Trophoblast cell (in vitro differentiated cells and primary cell): Measurements from ENCODE around the gene USP9X.
A peak's percentile ranks its signal among the peaks of the same experiment; 100 is the strongest.
"Not testable (repeated sequence)": the region's sequence is repeated elsewhere in the genome, so short reads cannot be mapped to it uniquely, and the experiment has no call there.

Experiments used
- DNase-seq, 2 donors: peaks; one replicate each; pipeline ENCODE4 v3.0.0-alpha.2; 2016
- H2AFZ ChIP-seq: 2 replicates; pipeline ENCODE4 v1.6.1; 2013; ENCODE audit warnings: low read length, moderate library complexity, mild to moderate bottlenecking; ENCODE audit not compliant: insufficient read depth, poor library complexity
- H2AK5ac ChIP-seq: 2 replicates; pipeline ENCODE4 v1.6.1; 2013; ENCODE audit warnings: mild to moderate bottlenecking, low read length
- H2BK120ac ChIP-seq: 2 replicates; pipeline ENCODE4 v1.6.1; 2013; ENCODE audit warnings: low read length, mild to moderate bottlenecking, moderate library complexity; ENCODE audit not compliant: insufficient read depth, poor library complexity
- H2BK12ac ChIP-seq: 2 replicates; pipeline ENCODE4 v1.6.1; 2013; ENCODE audit warnings: mild to moderate bottlenecking, low read length, moderate library complexity
- H2BK5ac ChIP-seq: 2 replicates; pipeline ENCODE4 v1.6.1; 2013; ENCODE audit warnings: low read length, low read depth, moderate library complexity, mild to moderate bottlenecking; ENCODE audit not compliant: poor library complexity
- H3K14ac ChIP-seq: 2 replicates; pipeline ENCODE4 v1.6.1; 2013; ENCODE audit warnings: mild to moderate bottlenecking, low read length
- H3K18ac ChIP-seq: 2 replicates; pipeline ENCODE4 v1.6.1; 2013; ENCODE audit warnings: mild to moderate bottlenecking, low read length
- H3K23ac ChIP-seq: 2 replicates; pipeline ENCODE4 v1.6.1; 2013; ENCODE audit warnings: low read length
- H3K27ac ChIP-seq: 2 replicates; pipeline ENCODE4 v1.5.1; 2013; ENCODE audit warnings: low read depth, mild to moderate bottlenecking, inconsistent platforms, low read length, moderate library complexity
- H3K27me3 ChIP-seq: 2 replicates; pipeline ENCODE4 v1.6.1; 2013; ENCODE audit warnings: inconsistent platforms, mild to moderate bottlenecking, low read length, moderate library complexity; ENCODE audit not compliant: insufficient read depth
- H3K36me3 ChIP-seq, 2 experiments: 1 replicate in 1 of 2; 2 replicates in 1 of 2; pipeline ENCODE4 v1.6.1; 2013; ENCODE audit warnings: low read length in 2 of 2, mild to moderate bottlenecking in 2 of 2, moderate library complexity in 1 of 2; ENCODE audit not compliant: insufficient read depth in 2 of 2, control insufficient read depth in 1 of 2
- H3K4ac ChIP-seq: 2 replicates; pipeline ENCODE4 v1.6.1; 2013; ENCODE audit warnings: low read depth, mild to moderate bottlenecking, low read length, moderate library complexity
- H3K4me1 ChIP-seq, 2 experiments: 1 replicate in 1 of 2; 2 replicates in 1 of 2; pipeline ENCODE4 v1.6.1; 2013; ENCODE audit warnings: low read length in 2 of 2, mild to moderate bottlenecking in 2 of 2, moderate library complexity in 1 of 2; ENCODE audit not compliant: insufficient read depth in 2 of 2, control insufficient read depth in 1 of 2
- H3K4me2 ChIP-seq: 2 replicates; pipeline ENCODE4 v1.6.1; 2013; ENCODE audit warnings: inconsistent platforms, mild to moderate bottlenecking, low read length, moderate library complexity
- H3K4me3 ChIP-seq: 2 replicates; pipeline ENCODE4 v1.5.1; 2013; ENCODE audit warnings: mild to moderate bottlenecking, low read depth, low read length, inconsistent platforms
- H3K79me1 ChIP-seq: one replicate; pipeline ENCODE4 v1.6.1; 2013; ENCODE audit warnings: low read length
- H3K79me2 ChIP-seq: 2 replicates; pipeline ENCODE4 v1.6.1; 2013; ENCODE audit warnings: low read length, mild to moderate bottlenecking; ENCODE audit not compliant: control insufficient read depth, insufficient read depth, poor library complexity
- H3K9ac ChIP-seq: 2 replicates; pipeline ENCODE4 v1.6.1; 2013; ENCODE audit warnings: mild to moderate bottlenecking, low read length
- H3K9me3 ChIP-seq: 2 replicates; pipeline ENCODE4 v1.6.1; 2013; ENCODE audit warnings: low read depth, mild to moderate bottlenecking, control low read depth, inconsistent platforms, low read length; ENCODE audit not compliant: insufficient read depth
- H4K12ac ChIP-seq: 2 replicates; pipeline ENCODE4 v1.6.1; 2013; ENCODE audit warnings: low read depth, mild to moderate bottlenecking, low read length, moderate library complexity
- H4K8ac ChIP-seq: 2 replicates; pipeline ENCODE4 v1.6.1; 2013; ENCODE audit warnings: low read depth, mild to moderate bottlenecking, low read length, moderate library complexity
- H4K91ac ChIP-seq: one replicate; pipeline ENCODE4 v1.6.1; 2013; ENCODE audit warnings: low read depth, mild to moderate bottlenecking, low read length, moderate library complexity
- WGBS: extraction: QIAGEN DNeasy Blood & Tissue Kit; methylation state at CpG from one replicate; pipeline ENCODE4 v1.1.7; 2013; ENCODE audit warnings: missing lambda C conversion rate; ENCODE audit not compliant: insufficient read length, insufficient coverage; ENCODE audit errors: extremely low coverage; 5-methylcytosine and 5-hydroxymethylcytosine counted together

Gene USP9X

DNA sequence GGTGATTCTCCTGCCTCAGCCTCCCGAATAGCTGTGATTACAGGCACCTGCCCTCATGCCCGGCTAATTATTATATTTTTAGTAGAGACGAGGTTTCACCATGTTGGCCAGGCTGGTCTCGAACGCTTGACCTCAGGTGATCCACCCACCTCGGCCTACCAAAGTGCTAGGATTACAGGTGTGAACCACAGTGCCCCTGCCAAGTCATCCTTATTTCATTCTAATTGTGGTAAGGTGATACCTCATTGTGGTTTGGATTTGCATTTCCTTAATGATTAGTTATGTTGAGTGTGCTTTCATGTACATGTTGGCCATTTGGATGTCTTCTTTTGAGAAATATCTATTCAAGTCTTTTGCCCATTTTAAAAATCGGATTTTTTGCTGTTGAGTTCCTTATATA is 93.0 kb downstream of the USP9X start:
- H2AFZ ChIP-seq = no peak overlapping the region
- H3K18ac ChIP-seq = no peak overlapping the region
- H3K9me3 ChIP-seq = no peaks in the 10 kb centered on the region
- H4K91ac ChIP-seq = no peak overlapping the region
- H2BK5ac ChIP-seq = no peak overlapping the region
- no peak overlapping the region for H3K4ac ChIP-seq
- no peaks in the 10 kb centered on the region for H3K4me1 ChIP-seq
- H3K4me3 ChIP-seq = no peak overlapping the region
- no peak overlapping the region for H3K9ac ChIP-seq
- no peak overlapping the region for H2BK12ac ChIP-seq
- H3K23ac ChIP-seq = no peak overlapping the region
- WGBS = no CpG with 5 or more reads among the region's 7 CpGs
- H4K12ac ChIP-seq = no peak overlapping the region
- no peaks in the 10 kb centered on the region for H3K79me2 ChIP-seq
- no peak overlapping the region for H2AK5ac ChIP-seq
- H3K4me2 ChIP-seq = no peak overlapping the region
- no peak overlapping the region for H4K8ac ChIP-seq
- H3K27ac ChIP-seq = no peak overlapping the region
- no peaks in the 10 kb centered on the region for H3K27me3 ChIP-seq
- no peak for DNase-seq
- H3K79me1 ChIP-seq = no peaks in the 10 kb centered on the region
- H3K14ac ChIP-seq = no peak overlapping the region
- no peak overlapping the region for H2BK120ac ChIP-seq
- H3K36me3 ChIP-seq = peaks cover 4% of the 10 kb centered on the region in 2 experiments

- H3K4ac ChIP-seq = no peak overlapping the region
- H2BK12ac ChIP-seq = no peak overlapping the region
- H3K9me3 ChIP-seq = no peaks in the 10 kb centered on the region
- no peak overlapping the region for H3K23ac ChIP-seq
- no peak overlapping the region for H2AFZ ChIP-seq
- no peak overlapping the region for H3K4me3 ChIP-seq
- no peak overlapping the region for H3K27ac ChIP-seq
- no peaks in the 10 kb centered on the region for H3K27me3 ChIP-seq
- peak; percentile 15 to 77 for DNase-seq
- no peak overlapping the region for H3K9ac ChIP-seq
- no peak overlapping the region for H3K18ac ChIP-seq
- H3K14ac ChIP-seq = no peak overlapping the region
- H2BK5ac ChIP-seq = no peak overlapping the region
- WGBS = no CpG with 5 or more reads among the region's 5 CpGs
- H4K12ac ChIP-seq = no peak overlapping the region
- H3K4me2 ChIP-seq = no peak overlapping the region
- no peak overlapping the region for H2BK120ac ChIP-seq
- no peak overlapping the region for H2AK5ac ChIP-seq
- no peak overlapping the region for H4K91ac ChIP-seq
- no peaks in the 10 kb centered on the region for H3K79me2 ChIP-seq
- H3K36me3 ChIP-seq = peaks cover 4 to 5% of the 10 kb centered on the region in 2 experiments
- H3K4me1 ChIP-seq = no peaks in the 10 kb centered on the region
- no peaks in the 10 kb centered on the region for H3K79me1 ChIP-seq
- H4K8ac ChIP-seq = no peak overlapping the region
Observed at GRCh38 chrX:41180194-41180908, 95.1 kb downstream of the USP9X start.

GRCh38 chrX:41184312-41184711 is 99.1 kb downstream of the USP9X start:
- Histone ChIP-seq H4K12ac (no peak overlapping the region), H3K18ac (no peak overlapping the region), H2AK5ac (no peak overlapping the region), H3K27me3 (no peaks in the 10 kb centered on the region), H3K4me3 (no peak overlapping the region), H4K8ac (no peak overlapping the region), H3K79me2 (no peaks in the 10 kb centered on the region), H3K79me1 (no peaks in the 10 kb centered on the region), H3K23ac (no peak overlapping the region), H3K9ac (no peak overlapping the region), H3K36me3 (peaks cover 4 to 9% of the 10 kb centered on the region in 2 experiments), H3K4ac (no peak overlapping the region), H3K27ac (no peak overlapping the region), H3K14ac (no peak overlapping the region), H4K91ac (no peak overlapping the region), H3K4me2 (no peak overlapping the region), H3K4me1 (no peaks in the 10 kb centered on the region), H2BK5ac (no peak overlapping the region), H2BK12ac (no peak overlapping the region), H2BK120ac (no peak overlapping the region), H2AFZ (no peak overlapping the region), H3K9me3 (no peaks in the 10 kb centered on the region)
- no CpG with 5 or more reads among the region's 3 CpGs for WGBS
- no peak for DNase-seq

GRCh38 chrX:41186946-41187345 is 101.7 kb downstream of the USP9X start:
- H2BK12ac ChIP-seq, H3K14ac ChIP-seq, DNase-seq, H3K9me3 ChIP-seq, H3K4me2 ChIP-seq, H2AK5ac ChIP-seq, H3K36me3 ChIP-seq, H2BK120ac ChIP-seq, H3K23ac ChIP-seq, H4K91ac ChIP-seq, H3K27ac ChIP-seq, H3K4me1 ChIP-seq, H3K27me3 ChIP-seq, H3K18ac ChIP-seq, H3K4me3 ChIP-seq, H2AFZ ChIP-seq, H3K9ac ChIP-seq, H3K79me2 ChIP-seq, H4K8ac ChIP-seq, H3K4ac ChIP-seq, H3K79me1 ChIP-seq, H4K12ac ChIP-seq, H2BK5ac ChIP-seq: not testable (repeated sequence)
- WGBS = no CpG with 5 or more reads among the region's 7 CpGs
